ENCODE results near the gene QSER1. TPM values are rescaled to one million over a fixed set of nuclear protein-coding genes. Genes with fewer than 3 reads are reported as not detected.

The QSER1 gene
- 17.0 and 18.5 TPM in 2 replicates for total RNA-seq

GRCh38 chr11:32892355-32893092 is at the start of gene QSER1:
TSS of gene QSER1 (plus strand) at chr11:32892811. CDS start at chr11:32893126, 315 bp downstream.

GRCh38 chr11:33015621-33016551 is 123.3 kb downstream of the QSER1 start, which contains the start of gene DEPDC7:
TSS of gene DEPDC7 (plus strand) at chr11:33015878. CDS start at chr11:33015956, 78 bp downstream.

Small RNA genes within 50 kb of the gene (small RNA-seq; reads per million reads assigned to genes)
- gene RF00019, result not detected

Other genes starting within 250 kb of the QSER1 start
- gene CCDC73, start 98.1 kb upstream of the QSER1 start, total RNA-seq, result not detected in 2 replicates
- gene PRRG4, start 62.9 kb upstream of the QSER1 start, total RNA-seq, result 4.9 and 9.4 TPM in 2 replicates
- gene DEPDC7, start 123.1 kb downstream of the QSER1 start, total RNA-seq, result 38.9 and 39.9 TPM in 2 replicates
- gene TCP11L1, start 146.8 kb downstream of the QSER1 start, total RNA-seq, result 146 and 186 TPM in 2 replicates